ENCODE data around the gene MAP1B. TPM values are rescaled to one million over a fixed set of nuclear protein-coding genes. Genes with fewer than 3 reads are reported as not detected.
A peak's percentile ranks its signal among the peaks of the same experiment; 100 is the strongest.
"Not testable (repeated sequence)": the region's sequence is repeated elsewhere in the genome, so short reads cannot be mapped to it uniquely, and the experiment has no call there.

Gene MAP1B
- polyA plus RNA-seq, 4 donors: 11.6 to 50.2 (median 23.0) TPM

DNA sequence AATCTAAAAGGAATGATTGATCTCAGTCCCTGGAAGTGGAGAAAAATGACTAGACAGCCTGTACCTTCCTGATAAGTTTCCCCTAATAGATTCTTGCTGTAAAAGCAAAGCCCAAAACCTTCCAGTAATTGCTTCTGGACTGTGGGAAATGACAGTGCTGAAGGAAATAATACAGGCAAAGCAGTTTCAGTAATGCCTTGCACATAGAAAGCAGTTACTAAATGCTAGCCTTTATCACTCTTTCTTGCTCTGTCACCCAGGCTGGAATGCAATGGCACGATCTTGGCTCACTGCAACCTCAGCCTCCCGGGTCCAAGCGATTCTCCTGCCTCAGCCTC, 50.3 kb downstream of the MAP1B start:
- DNase-seq (ENCODE audit: low read depth in 4 of 4, low spot score in 3 of 4): no peak

GRCh38 chr5:72159501-72159911, 52.2 kb downstream of the MAP1B start:
- no peak for DNase-seq (ENCODE audit: low read depth in 4 of 4, low spot score in 3 of 4)

- no peak for DNase-seq (ENCODE audit: low read depth in 4 of 4, low spot score in 3 of 4)
These were observed 53.1 kb downstream of the MAP1B start for GRCh38 chr5:72160329-72160728.

DNA sequence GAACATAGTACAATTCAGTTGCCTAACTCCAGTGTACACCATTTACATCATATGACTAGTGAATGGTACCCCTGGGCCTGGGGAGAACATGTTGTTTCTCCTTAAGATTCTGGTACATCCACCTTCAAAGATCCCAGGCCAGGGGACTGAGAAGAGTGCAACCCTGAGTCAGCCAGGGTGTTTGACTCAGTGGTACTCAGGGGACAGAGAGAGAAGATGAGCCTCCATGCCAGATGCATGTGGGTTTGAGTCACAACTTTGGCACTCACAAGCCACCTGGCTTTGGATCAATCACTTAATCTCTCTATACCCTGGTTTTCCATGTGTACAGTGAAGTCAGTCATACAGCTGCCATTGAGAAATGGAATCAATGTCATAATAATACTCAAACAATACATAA, 53.7 kb downstream of the MAP1B start:
- no peak for DNase-seq (ENCODE audit: low read depth in 4 of 4, low spot score in 3 of 4)

GRCh38 chr5:72161951-72162350, 54.7 kb downstream of the MAP1B start:
- DNase-seq (ENCODE audit: low read depth in 4 of 4, low spot score in 3 of 4): no peak

DNA sequence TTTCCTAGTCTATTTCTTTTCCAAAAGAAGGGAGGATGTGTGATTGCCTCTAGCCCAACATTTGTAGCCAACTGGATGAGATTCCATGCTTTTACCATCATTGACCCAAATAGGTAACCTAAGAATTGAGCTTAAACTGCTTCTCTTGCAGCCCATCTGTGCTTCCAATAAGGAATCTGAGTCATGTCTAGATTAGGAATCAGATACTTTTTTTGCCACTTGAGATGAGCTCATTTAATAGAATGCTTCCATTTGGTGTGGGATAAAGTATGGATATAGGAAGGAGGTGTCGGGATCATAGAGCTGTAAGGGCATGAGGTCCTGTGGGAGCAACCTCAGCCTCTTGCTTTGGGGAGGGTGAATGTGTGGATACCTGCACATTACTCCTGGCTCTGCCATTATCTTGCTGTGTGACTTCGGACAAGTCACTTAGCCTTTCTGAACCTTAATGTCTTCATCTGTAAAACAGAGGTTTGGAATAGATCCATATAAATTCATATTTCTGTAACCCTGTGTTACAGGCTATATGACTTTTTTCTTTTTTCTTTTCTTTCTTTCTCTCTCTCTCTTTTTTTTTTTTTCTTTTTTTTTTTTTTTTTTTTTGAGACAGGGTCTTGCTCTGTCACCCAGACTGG, 56.2 kb downstream of the MAP1B start:
- no peak for DNase-seq (ENCODE audit: low read depth in 4 of 4, low spot score in 3 of 4)

DNA sequence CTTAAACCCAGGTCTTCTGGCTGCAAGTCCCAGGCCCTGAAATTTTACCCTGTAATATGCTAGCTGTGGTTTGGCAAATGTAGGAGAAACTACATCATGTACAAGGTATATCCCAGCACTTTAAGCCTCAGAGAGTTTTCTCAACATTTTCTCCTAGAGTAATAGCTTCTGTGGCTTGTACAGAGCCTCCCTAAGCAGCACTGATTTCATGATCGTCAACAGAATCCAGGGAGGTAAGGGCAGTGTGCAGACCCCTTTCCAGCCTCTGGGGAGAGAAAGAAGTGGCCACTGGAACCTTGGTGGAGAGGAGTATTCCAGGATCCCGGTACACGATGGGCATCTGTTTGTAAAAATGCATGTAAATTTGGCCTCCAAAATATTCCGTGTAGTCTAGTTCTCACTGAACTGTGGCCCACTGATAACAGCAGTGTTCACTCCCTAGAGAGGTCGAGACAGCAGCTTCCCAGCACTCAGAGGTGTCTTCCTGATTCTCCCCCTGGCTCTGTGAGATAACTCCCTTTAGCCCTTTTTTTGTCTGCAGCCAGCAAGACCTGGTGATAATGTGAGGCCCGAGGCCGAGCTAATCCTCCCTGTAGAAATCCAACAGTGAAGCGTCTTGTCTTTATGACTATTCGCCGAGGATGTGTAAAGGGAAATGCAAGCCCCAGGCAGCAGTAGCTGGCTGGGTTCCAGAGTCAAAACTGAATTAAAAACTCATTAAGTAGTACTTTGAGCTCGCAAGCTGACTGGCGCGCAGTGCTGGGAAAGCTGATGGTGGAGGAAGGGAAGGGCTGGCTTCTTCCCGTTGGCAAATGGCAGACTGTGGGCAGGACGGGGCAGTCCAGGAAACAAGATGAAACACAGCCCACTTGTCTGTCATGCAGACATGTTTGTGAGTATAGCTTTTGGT, 59.0 kb downstream of the MAP1B start:
- DNase-seq (ENCODE audit: low read depth in 4 of 4, low spot score in 3 of 4): peak in 3 of 4 donors; percentile 26 to 52 (median 45)

- DNase-seq (ENCODE audit: low read depth in 4 of 4, low spot score in 3 of 4): no peak
These were observed 60.0 kb downstream of the MAP1B start for GRCh38 chr5:72167257-72167656.

GRCh38 chr5:72167804-72168203, 60.5 kb downstream of the MAP1B start:
- DNase-seq (ENCODE audit: low read depth in 4 of 4, low spot score in 3 of 4): no peak

GRCh38 chr5:72170101-72170500, 62.8 kb downstream of the MAP1B start:
- DNase-seq (ENCODE audit: low read depth in 4 of 4, low spot score in 3 of 4): no peak

- not testable (repeated sequence) for DNase-seq (ENCODE audit: low read depth in 4 of 4, low spot score in 3 of 4)
These were observed 63.9 kb downstream of the MAP1B start for GRCh38 chr5:72171181-72171580.

GRCh38 chr5:72171667-72172066, 64.4 kb downstream of the MAP1B start:
- no peak for DNase-seq (ENCODE audit: low read depth in 4 of 4, low spot score in 3 of 4)

- no peak for DNase-seq (ENCODE audit: low read depth in 4 of 4, low spot score in 3 of 4)
These were observed 65.5 kb downstream of the MAP1B start for GRCh38 chr5:72172786-72173185.

DNA sequence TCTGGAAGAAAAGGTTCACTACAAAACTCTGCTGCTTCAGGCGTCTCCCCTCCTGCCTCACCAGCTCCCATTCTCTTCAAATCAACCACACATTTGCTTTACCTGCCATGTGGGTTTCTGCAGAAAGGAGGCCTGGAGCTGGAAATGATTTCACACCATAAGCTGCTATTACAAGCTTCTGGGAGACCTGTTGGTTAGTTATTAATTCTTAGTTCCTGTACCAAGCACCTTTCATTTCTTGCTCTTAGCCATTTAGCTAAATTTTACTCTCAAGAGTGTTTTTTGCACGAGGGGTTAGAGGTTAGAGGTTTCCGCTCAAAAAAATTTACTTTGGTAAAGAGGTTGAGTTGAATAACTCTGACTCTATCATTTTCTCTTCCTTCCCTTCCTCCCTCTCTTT, 70.3 kb downstream of the MAP1B start:
- DNase-seq (ENCODE audit: low read depth in 4 of 4, low spot score in 3 of 4): no peak

GRCh38 chr5:72179028-72179815, 71.9 kb downstream of the MAP1B start:
- no peak for DNase-seq (ENCODE audit: low read depth in 4 of 4, low spot score in 3 of 4)

DNA sequence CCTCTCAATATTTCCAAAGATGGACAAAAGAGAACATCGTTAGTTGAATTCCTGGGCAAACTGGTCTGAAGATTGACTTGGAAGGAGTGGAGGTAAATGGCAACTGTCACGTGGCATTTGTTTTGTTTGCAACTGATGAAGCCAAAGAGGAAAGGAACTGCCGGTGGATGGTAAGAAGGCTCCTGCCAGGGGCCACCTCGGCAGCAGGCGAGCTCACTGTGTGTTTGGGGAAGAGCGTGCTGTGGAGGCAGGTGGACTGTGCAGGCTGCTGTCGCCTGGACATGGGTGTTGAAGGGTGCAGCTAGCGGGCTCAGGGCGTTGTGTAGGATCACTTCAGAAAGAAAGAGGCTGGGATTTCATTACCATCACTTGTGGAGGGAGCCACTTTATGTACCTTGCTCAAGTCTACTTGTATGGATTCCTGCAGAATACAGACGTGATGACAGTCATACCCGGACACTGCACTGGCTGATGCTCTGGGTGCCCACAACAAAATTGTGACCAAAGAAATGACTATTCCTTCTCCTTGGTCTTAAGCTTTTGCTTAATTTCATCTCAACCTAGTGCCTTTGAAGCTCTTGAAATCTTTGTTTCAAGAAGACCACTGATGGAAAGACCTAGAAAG, 72.7 kb downstream of the MAP1B start:
- DNase-seq (ENCODE audit: low read depth in 4 of 4, low spot score in 3 of 4): no peak

- no peak for DNase-seq (ENCODE audit: low read depth in 4 of 4, low spot score in 3 of 4)
These were observed 73.7 kb downstream of the MAP1B start for GRCh38 chr5:72180925-72181324.

DNA sequence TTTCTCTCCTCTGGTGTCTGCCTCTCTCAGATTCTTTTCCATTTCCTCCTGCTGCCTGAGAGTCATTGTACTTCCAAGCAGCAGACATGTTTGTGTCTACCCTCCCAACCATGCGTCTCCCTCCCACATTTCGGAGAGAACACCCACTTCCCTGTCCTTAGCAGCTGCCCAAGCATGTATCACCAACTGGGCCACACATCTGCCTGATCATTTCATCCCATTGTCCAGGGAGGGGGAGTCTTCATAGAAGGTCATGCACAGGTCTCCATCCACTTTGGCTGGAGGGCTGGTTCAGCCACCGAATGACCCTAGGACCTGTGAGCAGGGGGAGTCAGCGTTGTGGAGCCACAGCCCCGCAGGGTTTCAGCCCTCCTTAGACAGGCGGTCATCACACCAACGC, 75.4 kb downstream of the MAP1B start:
- DNase-seq (ENCODE audit: low read depth in 4 of 4, low spot score in 3 of 4): no peak

- DNase-seq (ENCODE audit: low read depth in 4 of 4, low spot score in 3 of 4): no peak
These were observed 75.8 kb downstream of the MAP1B start for GRCh38 chr5:72183101-72183520.

DNA sequence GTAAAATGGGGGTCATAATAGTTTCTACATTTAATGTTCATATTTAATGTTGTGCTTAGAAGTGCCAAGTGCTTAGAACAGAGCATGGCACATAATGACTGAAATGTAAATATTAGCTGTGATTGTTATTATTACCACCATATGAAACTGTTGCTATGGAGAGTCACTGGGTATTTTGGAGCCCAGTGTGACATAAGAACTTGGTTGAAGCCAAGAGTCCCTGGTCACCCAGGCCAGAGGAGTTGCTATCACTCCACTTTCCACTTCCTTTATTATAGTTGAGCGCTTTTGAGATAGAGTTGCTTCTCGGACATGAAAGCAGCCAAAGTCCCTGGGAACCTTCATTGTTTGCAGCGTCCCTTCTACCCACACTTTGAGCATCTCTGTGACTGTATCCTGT, 77.1 kb downstream of the MAP1B start:
- DNase-seq (ENCODE audit: low read depth in 4 of 4, low spot score in 3 of 4): no peak

Measured in left renal pelvis (tissue), 4 donors.